AG04450 (cell line): ENCODE results near the gene C20orf204. TPM values are rescaled to one million over a fixed set of nuclear protein-coding genes. Genes with fewer than 3 reads are reported as not detected.

ENCODE experiments used
- CTCF ChIA-PET: fragments of 300-600, 350-600 bp; formaldehyde crosslinking; extraction: SDS; loops from one replicate; lab custom pipeline; 2022; ENCODE audit warnings: antibody characterized with exemption, inconsistent platforms; lab: Charles Lee
- POLR2A ChIA-PET: fragments of 350-600 bp; formaldehyde crosslinking; extraction: SDS; loops from one replicate; lab custom pipeline; 2021; ENCODE audit warnings: antibody characterized with exemption, inconsistent platforms; lab: Yijun Ruan, JAX
- DNase-seq: peaks from one replicate; pipeline ENCODE4 v3.0.0-alpha.2; 2011; ENCODE audit warnings: low read depth, low spot score
- H3K27ac ChIP-seq: one replicate; pipeline ENCODE4 v1.5.1; 2012; ENCODE audit warnings: low read depth, low read length, control low read depth
- H3K27me3 ChIP-seq: one replicate; pipeline ENCODE4 v1.6.0; 2012; ENCODE audit warnings: low read length; ENCODE audit not compliant: control insufficient read depth, insufficient read depth
- H3K4me3 ChIP-seq: 2 replicates; pipeline ENCODE4 v1.5.1; 2011; ENCODE audit warnings: mild to moderate bottlenecking, low read depth, low read length, control low read depth
- H3K9me3 ChIP-seq: 2 replicates; pipeline ENCODE4 v1.5.1; 2012; ENCODE audit warnings: low read length; ENCODE audit not compliant: control insufficient read depth, insufficient read depth
- CTCF ChIP-seq: IDR thresholded peaks from 2 replicates; pipeline ENCODE4 v1.5.1; 2011; ENCODE audit warnings: low read depth, low read length, control low read depth, inconsistent platforms
- polyA plus RNA-seq: library from polyadenylated mRNA; depleted of rRNA; stranded (reverse); fragments of >200 nt; gene quantifications from 2 replicates; pipeline ENCODE4 v1.2.3, GENCODE V29; 2011

Gene C20orf204
- polyA plus RNA-seq, 1 experiment, result 0.01 TPM

GRCh38 chr20:64037498-64038213 lies 1.7 kb downstream of the C20orf204 start:
- ChIA-PET CTCF (interaction anchor here (0.9 to 3.6 kb wide), 5 partner anchors 20 to 84 kb away, joined by 3 to 31 read pairs (median 4); no protein-coding TSS in a partner anchor), POLR2A (interaction anchor here (0.6 to 0.7 kb wide), 2 partner anchors 27 to 455 kb away, joined by 3 to 4 read pairs; no protein-coding TSS in a partner anchor)
- no peak for DNase-seq
- Histone ChIP-seq H3K4me3 (no peak overlapping the region), H3K27ac (no peak overlapping the region), H3K27me3 (peaks cover 46% of the 10 kb centered on the region), H3K9me3 (no peaks in the 10 kb centered on the region; the same call in 1 of the 2 replicates)
- TF ChIP-seq CTCF, result no peak

- Histone ChIP-seq H3K27me3 (peaks cover 50% of the 10 kb centered on the region), H3K9me3 (no peaks in the 10 kb centered on the region), H3K4me3 (no peak overlapping the region), H3K27ac (no peak overlapping the region)
- ChIA-PET CTCF (interaction anchor here (0.9 to 3.6 kb wide), 9 partner anchors 16 to 83 kb away, joined by 3 to 31 read pairs (median 5); partner anchors contain the start of genes PRPF6 and TCEA2), POLR2A (interaction anchor here (0.7 to 1.4 kb wide), 3 partner anchors 23 to 28 kb away, joined by 3 to 4 read pairs (median 4); partner anchors contain the start of gene TCEA2)
- no peak for DNase-seq
- no peak for TF ChIP-seq CTCF
Measured at GRCh38 chr20:64038224-64038564, 2.2 kb downstream of the C20orf204 start.

- Histone ChIP-seq H3K9me3 (no peaks in the 10 kb centered on the region), H3K27me3 (peaks cover 52% of the 10 kb centered on the region), H3K4me3 (peak overlapping the region; percentile 43), H3K27ac (no peak overlapping the region)
- CTCF ChIA-PET, result interaction anchor here (0.9 to 3.6 kb wide), 15 partner anchors 11 to 501 kb away, joined by 3 to 31 read pairs (median 4); partner anchors contain the start of genes PRPF6 and TCEA2
- no peak for DNase-seq
- TF ChIP-seq CTCF, result peak; percentile 56
- POLR2A ChIA-PET, result interaction anchor here (0.6 to 1.4 kb wide), 4 partner anchors 22 to 518 kb away, joined by 3 to 4 read pairs (median 4); partner anchors contain the start of genes PPDPF and TCEA2
Measured at GRCh38 chr20:64038565-64039292, 2.7 kb downstream of the C20orf204 start.

- H3K4me3 ChIP-seq, result peak overlapping the region; percentile 27; the same call in 1 of the 2 replicates
Measured at GRCh38 chr20:64039293-64040160, 3.5 kb downstream of the C20orf204 start.

More at GRCh38 chr20:64039293-64040160, 3.5 kb downstream of the C20orf204 start:
- ChIA-PET POLR2A (interaction anchor here (0.6 to 1.4 kb wide), 2 partner anchors 23 to 519 kb away, joined by 3 read pairs; partner anchors contain the start of genes PPDPF and TCEA2), CTCF (interaction anchor here (0.9 to 3.6 kb wide), 13 partner anchors 11 to 502 kb away, joined by 3 to 31 read pairs (median 4); partner anchors contain the start of genes PRPF6 and TCEA2)
- no peak for TF ChIP-seq CTCF
- Histone ChIP-seq H3K27ac (no peak overlapping the region), H3K27me3 (peaks cover 57% of the 10 kb centered on the region), H3K9me3 (no peaks in the 10 kb centered on the region)
- no peak for DNase-seq
